H1 (cell line): ENCODE measurements around the gene PHLDB3. TPM values are rescaled to one million over a fixed set of nuclear protein-coding genes. Genes with fewer than 3 reads are reported as not detected.
A peak's percentile ranks its signal among the peaks of the same experiment; 100 is the strongest.

Experiments used
- CTCF ChIA-PET: fragments of 300-600 bp; sonication (Branson Sonifier 250); formaldehyde crosslinking; loops from one replicate; lab custom pipeline; 2021; ENCODE audit not compliant: partially characterized antibody; lab: Charles Lee
- POLR2A ChIA-PET: fragments of 300-600 bp; sonication (Branson Sonifier 250); formaldehyde crosslinking; loops from one replicate; lab custom pipeline; 2021; ENCODE audit warnings: inconsistent platforms; ENCODE audit not compliant: partially characterized antibody; lab: Charles Lee
- DNase-seq, 2 experiments: peaks; one replicate each; pipeline versions ENCODE4 v3.0.0 to v3.0.0-alpha.2; 2010 to 2022; ENCODE audit warnings: low spot score in 2 of 2, low read depth in 1 of 2, mixed read lengths in 1 of 2
- FAIRE-seq: peaks from 2 replicates; lab custom pipeline; 2011; peaks lifted over from hg19 to GRCh38; lab: Jason Lieb, UNC
- H2AFZ ChIP-seq: 2 replicates; pipeline ENCODE4 v1.8.1; 2012; ENCODE audit warnings: low read length, inconsistent platforms
- H2AK5ac ChIP-seq: 2 replicates; pipeline ENCODE4 v1.6.1; 2013; ENCODE audit warnings: low read depth, low read length
- H2BK120ac ChIP-seq: replicated peaks from 2 replicates; pipeline ENCODE3; 2013; ENCODE audit warnings: low read depth, low read length, inconsistent platforms
- H2BK12ac ChIP-seq: 2 replicates; pipeline ENCODE4 v1.6.1; 2013; ENCODE audit warnings: low read depth, low read length
- H2BK15ac ChIP-seq: 2 replicates; pipeline ENCODE4 v1.6.1; 2013; ENCODE audit warnings: low read length
- H2BK20ac ChIP-seq: 2 replicates; pipeline ENCODE4 v1.6.1; 2013; ENCODE audit warnings: low read length
- H2BK5ac ChIP-seq: 2 replicates; pipeline ENCODE4 v1.6.1; 2013; ENCODE audit warnings: low read depth, low read length
- H3K14ac ChIP-seq: 2 replicates; pipeline ENCODE4 v1.6.1; 2013; ENCODE audit warnings: inconsistent platforms; ENCODE audit not compliant: insufficient read length
- H3K18ac ChIP-seq: 2 replicates; pipeline ENCODE4 v1.6.1; 2013; ENCODE audit warnings: low read length; ENCODE audit errors: extremely low read depth
- H3K23ac ChIP-seq: 2 replicates; pipeline ENCODE4 v1.6.1; 2013; ENCODE audit warnings: inconsistent platforms; ENCODE audit not compliant: insufficient read length
- H3K23me2 ChIP-seq: 2 replicates; pipeline ENCODE4 v1.6.1; 2013; ENCODE audit warnings: low read depth, low read length
- H3K27ac ChIP-seq: 2 replicates; pipeline ENCODE4 v1.6.1; 2011; ENCODE audit warnings: low read depth, low read length, inconsistent platforms
- H3K27me3 ChIP-seq, 4 experiments: replicated peaks in 1 of 4; 1 replicate in 1 of 4; 2 replicates in 3 of 4; pipeline versions ENCODE4 v1.6.1 to v1.8.1; 2011 to 2013; ENCODE audit warnings: low read length in 3 of 4, mild to moderate bottlenecking in 3 of 4, inconsistent platforms in 2 of 4, mixed read lengths in 2 of 4, moderate library complexity in 1 of 4; ENCODE audit not compliant: control insufficient read depth in 3 of 4, insufficient read depth in 3 of 4; ENCODE audit errors: extremely low read depth in 1 of 4
- H3K36me3 ChIP-seq, 4 experiments: 2 replicates each; pipeline versions ENCODE4 v1.6.1 to v1.8.1; 2011 to 2013; ENCODE audit warnings: mild to moderate bottlenecking in 4 of 4, low read length in 3 of 4, moderate library complexity in 2 of 4, control low read depth in 1 of 4, inconsistent platforms in 1 of 4; ENCODE audit not compliant: insufficient read depth in 4 of 4, control insufficient read depth in 2 of 4
- H3K4ac ChIP-seq: replicated peaks from 2 replicates; pipeline ENCODE3; 2013; ENCODE audit warnings: low read length, low read depth, mixed read lengths, inconsistent platforms; ENCODE audit not compliant: insufficient read length
- H3K4me1 ChIP-seq, 4 experiments: replicated peaks in 1 of 4; 1 replicate in 1 of 4; 2 replicates in 3 of 4; pipeline versions ENCODE4 v1.6.1 to v1.8.1; 2011 to 2013; ENCODE audit warnings: low read length in 3 of 4, inconsistent platforms in 2 of 4, mixed read lengths in 1 of 4; ENCODE audit not compliant: insufficient read depth in 4 of 4, control insufficient read depth in 3 of 4
- H3K4me2 ChIP-seq, 2 experiments: 2 replicates each; pipeline versions ENCODE4 v1.6.1 to v1.8.1; 2011 to 2013; ENCODE audit warnings: low read depth in 2 of 2, low read length in 2 of 2, control low read depth in 1 of 2, inconsistent platforms in 1 of 2, mild to moderate bottlenecking in 1 of 2; ENCODE audit not compliant: insufficient read depth in 1 of 2
- H3K4me3 ChIP-seq, 4 experiments: fragments of 200-600, 300-600 bp in 1 of 4; sonication (generic), shearing (Covaris generic), sonication (Bioruptor Twin) in 1 of 4; 2 replicates each; pipeline versions ENCODE4 v1.5.1 to v1.8.1; 2011 to 2016; ENCODE audit warnings: low read length in 4 of 4, low read depth in 3 of 4, control low read depth in 2 of 4, inconsistent platforms in 2 of 4, mild to moderate bottlenecking in 2 of 4, mixed read lengths in 1 of 4, moderate library complexity in 1 of 4; ENCODE audit not compliant: insufficient read depth in 2 of 4; ENCODE audit errors: extremely low read depth in 1 of 4
- H3K56ac ChIP-seq: replicated peaks from 2 replicates; pipeline ENCODE3; 2013; ENCODE audit warnings: low read depth, mild to moderate bottlenecking, mixed read lengths, low read length, inconsistent platforms; ENCODE audit not compliant: insufficient read length
- H3K79me1 ChIP-seq: 2 replicates; pipeline ENCODE4 v1.6.1; 2013; ENCODE audit warnings: low read depth, low read length, control low read depth
- H3K79me2 ChIP-seq, 2 experiments: 2 replicates each; pipeline versions ENCODE4 v1.6.1 to v1.8.1; 2012 to 2013; ENCODE audit warnings: low read length in 2 of 2, mild to moderate bottlenecking in 2 of 2, inconsistent platforms in 1 of 2; ENCODE audit not compliant: insufficient read depth in 2 of 2, control insufficient read depth in 1 of 2
- H3K9ac ChIP-seq, 4 experiments: replicated peaks in 1 of 4; 1 replicate in 1 of 4; 2 replicates in 3 of 4; pipeline versions ENCODE4 v1.6.1 to v1.8.1; 2011 to 2013; ENCODE audit warnings: low read depth in 3 of 4, low read length in 3 of 4, control low read depth in 2 of 4, mild to moderate bottlenecking in 2 of 4, moderate library complexity in 2 of 4, inconsistent platforms in 1 of 4; ENCODE audit errors: extremely low read depth in 1 of 4
- H3K9me3 ChIP-seq, 2 experiments: 2 replicates each; pipeline versions ENCODE4 v1.6.1 to v1.8.1; 2012 to 2013; ENCODE audit warnings: mild to moderate bottlenecking in 2 of 2, moderate library complexity in 2 of 2, control low read depth in 1 of 2, inconsistent platforms in 1 of 2, low read depth in 1 of 2, low read length in 1 of 2, mixed read lengths in 1 of 2; ENCODE audit not compliant: insufficient read depth in 2 of 2
- H4K20me1 ChIP-seq, 2 experiments: replicated peaks in 1 of 2; 2 replicates each; pipeline versions ENCODE3 to v1.8.1; 2011 to 2013; ENCODE audit warnings: inconsistent platforms in 2 of 2, low read length in 2 of 2, mild to moderate bottlenecking in 1 of 2; ENCODE audit not compliant: insufficient read depth in 2 of 2, control insufficient read depth in 1 of 2
- H4K5ac ChIP-seq: 2 replicates; pipeline ENCODE4 v1.6.1; 2013; ENCODE audit warnings: low read length, low read depth, mixed read lengths, inconsistent platforms; ENCODE audit not compliant: insufficient read length
- H4K8ac ChIP-seq: 2 replicates; pipeline ENCODE4 v1.8.0; 2013; ENCODE audit warnings: mild to moderate bottlenecking, moderate library complexity, low read length, inconsistent platforms; ENCODE audit not compliant: insufficient read depth; ENCODE audit errors: extremely low read depth
- H4K91ac ChIP-seq: replicated peaks from 2 replicates; pipeline ENCODE3; 2013; ENCODE audit warnings: low read length, mixed read lengths, inconsistent platforms; ENCODE audit not compliant: insufficient read length
- CTCF ChIP-seq, 3 experiments: IDR thresholded peaks; 1 replicate in 2 of 3; 2 replicates in 1 of 3; pipeline versions ENCODE4 v1.5.1 to v1.6.1; 2011; ENCODE audit warnings: low read length in 3 of 3, mild to moderate bottlenecking in 3 of 3, inconsistent platforms in 2 of 3, low read depth in 1 of 3, moderate library complexity in 1 of 3; ENCODE audit not compliant: insufficient read depth in 1 of 3; ENCODE audit errors: control extremely low read depth in 1 of 3
- KDM4A ChIP-seq: IDR thresholded peaks from one replicate; pipeline ENCODE4 v1.7.1; 2012; ENCODE audit warnings: low read depth, mild to moderate bottlenecking, moderate library complexity, low read length, inconsistent platforms; ENCODE audit not compliant: severe bottlenecking
- NRF1 ChIP-seq: IDR thresholded peaks from 2 replicates; pipeline ENCODE4 v1.6.1; 2011; ENCODE audit warnings: mild to moderate bottlenecking, low read depth, low read length, improper control_type of control experiment
- POLR2A ChIP-seq, 2 experiments: IDR thresholded peaks; 1 replicate in 1 of 2; 2 replicates in 1 of 2; pipeline ENCODE4 v1.6.1; 2011; ENCODE audit warnings: low read depth in 2 of 2, low read length in 2 of 2, mild to moderate bottlenecking in 2 of 2; ENCODE audit errors: control extremely low read depth in 1 of 2
- RAD21 ChIP-seq, 2 experiments: IDR thresholded peaks in 1 of 2; conservative IDR thresholded peaks in 1 of 2; 2 replicates each; pipeline ENCODE4 v1.6.1; 2011; ENCODE audit warnings: low read depth in 2 of 2, low read length in 2 of 2, improper control_type of control experiment in 1 of 2, inconsistent platforms in 1 of 2, mild to moderate bottlenecking in 1 of 2, moderate library complexity in 1 of 2
- RNF2 ChIP-seq: fragments of 200-900, 300-1000 bp; sonication (generic); IDR thresholded peaks from 2 replicates; pipeline ENCODE4 v1.7.1; 2016; ENCODE audit warnings: borderline replicate concordance, low read depth, mild to moderate bottlenecking, antibody characterized with exemption, low read length; ENCODE audit not compliant: poor library complexity, severe bottlenecking; ENCODE audit errors: missing control alignments
- SP2 ChIP-seq: IDR thresholded peaks from 2 replicates; pipeline ENCODE4 v1.6.1; 2012; ENCODE audit warnings: mild to moderate bottlenecking, low read length, inconsistent platforms
- YY1 ChIP-seq: IDR thresholded peaks from 2 replicates; pipeline ENCODE4 v1.6.1; 2011; ENCODE audit warnings: low read depth, mild to moderate bottlenecking, low read length
- WGBS, 2 experiments: shearing (Covaris generic) in 1 of 2; methylation state at CpG; one replicate each; pipeline versions ENCODE4 v1.1.6 to v1.1.7; 2013 to 2015; ENCODE audit warnings: low lambda C conversion rate in 2 of 2, mixed read lengths in 2 of 2, inconsistent platforms in 1 of 2, low coverage in 1 of 2, missing lambda C conversion rate in 1 of 2; ENCODE audit not compliant: insufficient replicate concordance in 2 of 2, insufficient coverage in 1 of 2, insufficient read length in 1 of 2; ENCODE audit errors: extremely low coverage in 1 of 2, missing lambda C conversion rate in 1 of 2; 5-methylcytosine and 5-hydroxymethylcytosine counted together
- polyA plus RNA-seq, 7 experiments: library from polyadenylated mRNA; depleted of rRNA in 3 of 7; stranded (reverse) in 5 of 7; unstranded in 2 of 7; fragments of >200 nt in 5 of 7; fragments of 200-250 nt in 2 of 7; gene quantifications; 1 replicate in 5 of 7; 2 replicates in 1 of 7; 4 replicates in 1 of 7; pipeline versions ENCODE4 v1.2.1 to v1.2.3, GENCODE V29; 2011 to 2013; ENCODE audit warnings: missing spikeins in 2 of 7, mixed read lengths in 2 of 7
- total RNA-seq: library from RNA; stranded (reverse); fragmentation: NEBNext Ultra II Directional; extraction: Animal tissue kit (Norgen Biotek cat#: 25700); gene quantifications from 2 replicates; pipeline ENCODE4 v1.2.1, GENCODE V29; 2021

The PHLDB3 gene
- total and polyA plus RNA-seq, 2 of the 8 experiments (the other 6 are each of a cell fraction or from before 2014, with no cell fraction given) = 4.0 to 8.5 TPM

- peaks cover 0 to 1% (median 0%) of the 10 kb centered on the region in 4 experiments; a peak in 2 of 7 replicates for H3K4me1 ChIP-seq
- 0 out of 4 replicates have a peak overlapping the region, but pooled peaks of 1 of the 2 experiments have one; percentile 13 for H3K4me2 ChIP-seq
- CTCF ChIA-PET = interaction anchor here (0.6 to 3.4 kb wide), 18 partner anchors 9 to 1686 kb away, joined by 3 to 12 read pairs (median 4); no protein-coding TSS in a partner anchor
- no peak overlapping the region for H3K4me3 ChIP-seq
- H3K56ac ChIP-seq = no peak overlapping the region
- H2BK120ac ChIP-seq = no peak overlapping the region
- no peak for DNase-seq
- peak; percentile 52 for FAIRE-seq
- no peaks in the 10 kb centered on the region for H3K9me3 ChIP-seq
- H3K9ac ChIP-seq = no peak overlapping the region
- H3K23ac ChIP-seq = no peak overlapping the region
- no peaks in the 10 kb centered on the region for H3K27me3 ChIP-seq
- H3K27ac ChIP-seq = no peak overlapping the region
- no peak overlapping the region for H3K18ac ChIP-seq
- 0 out of 2 replicates have a peak overlapping the region, but pooled peaks have one; percentile 38 for H2AFZ ChIP-seq
- H3K23me2 ChIP-seq = no peaks in the 10 kb centered on the region
- POLR2A ChIA-PET = interaction anchor here (0.7 kb wide), 1 partner anchor 78 kb away, joined by 3 read pairs; no protein-coding TSS in a partner anchor
- no peak overlapping the region for H4K8ac ChIP-seq
- H2BK12ac ChIP-seq = no peak overlapping the region
- H3K14ac ChIP-seq = no peak overlapping the region
- 49% methylated on average over 7 of the region's 8 CpGs; no CpG with 5 or more reads in 1 of the 2 experiments for WGBS, 2 experiments
- H4K20me1 ChIP-seq = no peaks in the 10 kb centered on the region
- no peak overlapping the region for H2BK20ac ChIP-seq
- H2BK5ac ChIP-seq = no peak overlapping the region
- H3K79me2 ChIP-seq = no peaks in the 10 kb centered on the region
- no peak overlapping the region for H4K91ac ChIP-seq
- H2BK15ac ChIP-seq = no peak overlapping the region
- H3K36me3 ChIP-seq = no peaks in the 10 kb centered on the region
- H4K5ac ChIP-seq = no peak overlapping the region
- no peak overlapping the region for H3K4ac ChIP-seq
- no peak overlapping the region for H2AK5ac ChIP-seq
- no peaks in the 10 kb centered on the region for H3K79me1 ChIP-seq
- TF ChIP-seq RNF2 (no peak), SP2 (no peak), POLR2A (IDR thresholded peaks at IDR 0.05; ENCODE audit: control extremely low read depth in 1 of 2, low read depth in 2 of 2, low read length in 2 of 2) (no peak), RAD21 (IDR thresholded peaks at IDR 0.05 in 1 of 2, conservative IDR thresholded peaks at IDR 0.05 in 1 of 2; ENCODE audit: low read depth in 2 of 2, low read length in 2 of 2) (peak; percentile 66 to 70), YY1 (0 out of 2 replicates have a peak, but pooled peaks have one; percentile 29), KDM4A (no peak), CTCF (IDR thresholded peaks at IDR 0.05; ENCODE audit: control extremely low read depth in 1 of 3, insufficient read depth in 1 of 3, low read depth in 1 of 3, low read length in 3 of 3) (peak in 2 of 3 experiments; percentile 56 to 63; a peak in 2 of 4 replicates), NRF1 (no peak)
Measured at GRCh38 chr19:43425567-43426392, 78.8 kb downstream of the PHLDB3 start.
